Cardiac fibroblast (primary cell): Measurements from ENCODE around the gene APOC4.

Experiments
- DNase-seq, 2 donors: peaks; one replicate each; pipeline versions ENCODE4 v3.0.0 to v3.0.0-alpha.2; 2010; ENCODE audit warnings: low read depth in 2 of 2
- H3K4me3 ChIP-seq, 2 donors: replicated peaks in 1 of 2; 1 replicate in 1 of 2; 2 replicates in 1 of 2; pipeline ENCODE4 v1.5.1; 2011; ENCODE audit warnings: low read depth in 2 of 2, low read length in 2 of 2, mild to moderate bottlenecking in 2 of 2, moderate library complexity in 1 of 2
- TF ChIP-seq, protein P1 (sequence below): IDR thresholded peaks from one replicate; pipeline ENCODE4 v1.5.1; 2011; ENCODE audit warnings: low read depth, mild to moderate bottlenecking, low read length, inconsistent platforms

Gene APOC4

DNA sequence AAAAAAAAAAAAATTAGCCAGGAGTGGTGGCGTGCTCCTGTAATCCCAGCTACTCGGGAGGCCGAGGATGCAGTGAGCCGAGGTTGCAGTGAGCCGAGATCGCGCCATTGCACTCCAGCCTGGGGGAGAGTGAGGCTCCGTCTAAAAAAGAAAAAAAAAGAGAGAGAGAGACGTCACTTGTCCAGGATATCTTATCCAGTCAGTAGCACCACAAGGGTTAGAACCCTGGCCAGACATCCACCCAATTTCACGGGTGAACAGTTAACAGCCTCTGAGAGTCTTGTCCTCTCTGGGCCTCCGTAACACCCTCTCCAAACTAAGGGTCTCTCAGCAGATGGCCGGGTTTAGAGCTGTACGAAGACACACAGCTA is 12.2 kb downstream of the APOC4 start:
- TF ChIP-seq, protein P1, sequence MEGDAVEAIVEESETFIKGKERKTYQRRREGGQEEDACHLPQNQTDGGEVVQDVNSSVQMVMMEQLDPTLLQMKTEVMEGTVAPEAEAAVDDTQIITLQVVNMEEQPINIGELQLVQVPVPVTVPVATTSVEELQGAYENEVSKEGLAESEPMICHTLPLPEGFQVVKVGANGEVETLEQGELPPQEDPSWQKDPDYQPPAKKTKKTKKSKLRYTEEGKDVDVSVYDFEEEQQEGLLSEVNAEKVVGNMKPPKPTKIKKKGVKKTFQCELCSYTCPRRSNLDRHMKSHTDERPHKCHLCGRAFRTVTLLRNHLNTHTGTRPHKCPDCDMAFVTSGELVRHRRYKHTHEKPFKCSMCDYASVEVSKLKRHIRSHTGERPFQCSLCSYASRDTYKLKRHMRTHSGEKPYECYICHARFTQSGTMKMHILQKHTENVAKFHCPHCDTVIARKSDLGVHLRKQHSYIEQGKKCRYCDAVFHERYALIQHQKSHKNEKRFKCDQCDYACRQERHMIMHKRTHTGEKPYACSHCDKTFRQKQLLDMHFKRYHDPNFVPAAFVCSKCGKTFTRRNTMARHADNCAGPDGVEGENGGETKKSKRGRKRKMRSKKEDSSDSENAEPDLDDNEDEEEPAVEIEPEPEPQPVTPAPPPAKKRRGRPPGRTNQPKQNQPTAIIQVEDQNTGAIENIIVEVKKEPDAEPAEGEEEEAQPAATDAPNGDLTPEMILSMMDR = no peak
- peak overlapping the region; percentile 88 to 93 for H3K4me3 ChIP-seq
- no peak for DNase-seq

DNA sequence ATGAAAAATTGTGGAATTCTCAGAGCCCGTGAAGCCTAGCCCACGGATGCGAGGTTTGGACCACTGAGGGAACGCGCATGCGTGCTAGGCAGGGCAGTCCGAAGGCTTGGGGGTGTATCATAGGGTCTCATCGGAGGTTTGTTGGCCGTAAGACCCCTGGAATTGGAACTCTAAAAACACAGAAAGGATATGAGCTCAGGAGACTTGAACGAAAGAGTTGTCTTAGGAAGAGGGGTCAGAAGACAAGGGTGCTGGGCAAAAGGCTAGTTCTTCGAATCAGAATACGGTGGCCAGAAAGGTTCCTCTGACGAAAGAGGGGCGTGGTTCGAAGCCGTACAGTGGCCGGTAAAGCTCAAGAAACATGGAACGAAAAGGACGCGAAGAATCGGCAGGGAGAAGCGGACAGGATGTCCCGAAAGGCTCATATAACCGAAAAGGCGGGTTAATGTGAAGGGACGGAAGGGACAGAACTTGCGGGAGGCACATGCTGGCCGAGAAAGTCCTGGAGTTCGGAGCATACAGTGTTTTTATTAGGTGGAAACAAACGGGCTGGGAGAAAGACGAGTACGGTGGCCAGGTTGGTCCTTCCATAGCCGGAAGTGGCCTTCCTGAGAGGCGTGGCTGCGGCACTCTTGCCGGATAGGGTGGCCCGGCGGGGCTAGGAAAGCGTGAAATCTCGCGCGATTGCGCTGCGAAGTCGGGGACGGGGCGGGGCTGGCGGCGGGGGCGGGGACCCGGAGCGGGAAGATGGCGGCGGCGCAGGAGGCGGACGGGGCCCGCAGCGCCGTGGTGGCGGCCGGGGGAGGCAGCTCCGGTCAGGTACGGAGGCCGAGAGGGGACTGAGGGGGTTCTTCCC is 12.8 kb downstream of the APOC4 start, which contains the start of gene CLPTM1:
TSS of gene CLPTM1 (plus strand) at position 732 of the 856 bp plus-strand sequence. CDS start at position 748, 16 bp downstream.
- peak; percentile 98 for DNase-seq
- TF ChIP-seq, protein P1 = no peak
- H3K4me3 ChIP-seq = peak within 1 kb of the TSS; percentile 93 to 98

DNA sequence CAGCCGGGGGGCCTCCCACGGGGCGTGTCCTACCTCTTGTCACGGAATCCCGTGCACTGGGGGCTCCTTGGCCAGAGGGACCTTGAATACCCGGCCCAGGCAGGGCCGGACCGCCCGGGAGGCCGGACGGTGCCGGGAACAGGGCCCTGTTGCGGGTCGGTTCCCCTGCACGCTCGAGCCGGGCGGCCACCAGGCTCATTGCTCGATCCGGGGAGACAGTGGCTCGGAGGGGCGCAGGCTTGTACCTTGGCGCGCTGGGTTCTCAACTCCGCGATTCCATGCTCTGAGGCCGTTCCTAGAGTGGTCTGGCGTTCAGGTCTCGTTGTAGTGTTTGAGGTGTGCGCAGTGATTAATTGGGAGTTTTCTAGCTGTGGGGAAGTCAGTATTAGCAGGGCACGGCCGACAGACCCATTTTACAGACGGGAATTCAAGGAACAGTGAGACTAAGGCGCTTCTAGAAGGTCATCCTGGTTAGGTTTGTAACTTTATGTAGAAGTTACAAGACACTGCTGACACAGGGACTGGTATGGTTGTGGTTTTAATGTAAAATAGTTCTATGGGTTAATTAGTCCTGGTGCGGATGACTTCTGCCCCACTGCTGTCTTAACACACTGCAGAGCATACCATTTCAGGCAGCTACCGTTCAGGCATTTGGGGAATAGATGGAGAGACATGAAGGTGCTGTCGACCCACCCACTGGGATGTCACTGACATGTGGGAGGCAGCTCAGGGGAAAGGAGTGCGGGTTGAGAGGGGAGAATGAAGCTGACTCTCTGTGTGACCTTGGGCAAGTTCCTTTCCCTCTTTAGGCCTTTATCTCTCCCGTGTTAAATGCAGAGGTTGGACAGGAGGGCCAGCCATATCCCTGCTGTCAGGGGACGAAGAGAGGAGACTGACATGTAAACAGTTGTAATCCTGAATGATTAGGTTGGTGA is 13.7 kb downstream of the APOC4 start:
- DNase-seq = peak in 1 of 2 donors; percentile 1
- TF ChIP-seq, protein P1 = no peak
- H3K4me3 ChIP-seq = peak overlapping the region; percentile 93 to 98

DNA sequence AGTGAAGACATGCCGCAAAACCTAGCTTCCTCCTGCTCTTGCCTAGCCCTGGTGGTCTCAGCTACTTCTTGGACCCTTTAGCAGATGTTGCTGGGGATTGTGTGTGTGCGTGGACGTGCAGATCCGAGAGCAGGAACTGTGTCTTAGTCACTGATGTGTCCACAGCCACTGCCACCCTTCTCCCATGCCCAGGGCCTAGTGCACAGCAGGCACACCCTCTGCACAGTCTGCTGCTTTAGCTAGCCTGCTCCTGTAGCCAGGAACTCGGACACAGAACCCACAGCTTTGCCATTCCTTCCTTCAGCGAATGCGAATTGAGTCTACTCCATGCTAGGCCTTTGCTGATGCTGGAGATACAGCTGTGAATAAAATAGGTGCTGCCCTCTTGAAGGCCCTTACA is 15.5 kb downstream of the APOC4 start:
- TF ChIP-seq, protein P1 = no peak
- no peak for DNase-seq
- H3K4me3 ChIP-seq = no peak overlapping the region

DNA sequence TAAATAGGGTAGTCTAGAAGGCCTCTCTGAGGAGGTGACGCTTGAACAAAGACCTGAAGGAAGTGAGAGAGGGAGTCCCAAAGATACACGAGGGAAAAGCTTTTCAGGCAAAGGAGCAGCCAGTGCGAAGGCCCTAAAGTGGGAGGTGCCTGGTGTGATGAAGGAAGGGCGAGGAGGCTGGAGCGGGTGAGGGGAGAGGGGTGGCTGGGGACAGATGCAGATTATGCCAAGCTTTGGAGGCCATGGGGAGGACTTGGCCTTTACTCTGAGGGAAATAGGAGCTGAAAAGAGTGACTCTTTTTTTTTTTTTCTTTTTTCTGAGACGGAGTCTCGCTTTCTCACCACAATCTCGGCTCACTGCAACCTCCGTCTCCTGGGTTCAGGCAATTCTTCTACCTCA is 16.1 kb downstream of the APOC4 start:
- DNase-seq = no peak
- TF ChIP-seq, protein P1 = no peak
- no peak overlapping the region for H3K4me3 ChIP-seq

DNA sequence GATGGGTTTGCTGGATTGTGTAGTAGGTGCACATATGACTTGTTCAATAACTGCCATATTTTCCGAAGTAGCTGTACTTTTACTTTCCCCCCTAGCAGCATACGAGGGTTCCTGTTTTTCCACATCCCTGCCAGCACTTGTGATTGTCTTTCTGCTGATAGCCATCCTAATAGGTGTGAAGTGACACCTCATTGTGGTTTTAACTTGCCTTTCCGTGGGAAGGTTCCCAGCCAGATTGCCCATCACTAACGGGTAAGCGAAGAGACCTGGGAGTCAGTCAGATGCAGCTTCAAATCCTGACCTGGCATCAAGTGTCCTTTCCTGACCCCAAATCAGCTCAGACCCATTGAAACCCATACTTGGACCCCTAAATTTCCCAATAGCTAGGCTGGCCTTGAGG is 17.7 kb downstream of the APOC4 start:
- no peak for DNase-seq
- TF ChIP-seq, protein P1 = no peak
- no peak overlapping the region for H3K4me3 ChIP-seq
